GM12878 (cell line): ENCODE data around the gene ACOT7. TPM values are rescaled to one million over a fixed set of nuclear protein-coding genes. Genes with fewer than 3 reads are reported as not detected.

Source experiments
- ATAC-seq: fragments of 200-7000 bp; cut with Tn5 transposase; 3 replicates; pipeline ENCODE4 v1.9.1; 2020; ENCODE audit warnings: mild to moderate bottlenecking, moderate library complexity
- BruUV-seq: library from RNA; stranded (reverse); fragments of 400-500 nt; replicated peaks from 2 replicates; lab custom pipeline; 2021; lab: Mats Ljungman, UMichigan
- CTCF ChIA-PET: fragments of 300-600 bp; sonication (Branson Sonifier 250); formaldehyde crosslinking; extraction: SDS; loops from one replicate; lab custom pipeline; 2021; ENCODE audit warnings: inconsistent platforms; lab: Yijun Ruan, JAX
- POLR2A ChIA-PET: fragments of 350-600 bp; formaldehyde crosslinking; extraction: SDS; loops from one replicate; lab custom pipeline; 2021; ENCODE audit warnings: inconsistent platforms; lab: Charles Lee
- RAD21 ChIA-PET: fragments of 300-600 bp; sonication (Branson Sonifier 250); formaldehyde crosslinking; loops from one replicate; lab custom pipeline; 2023; ENCODE audit warnings: antibody characterized with exemption; ENCODE audit not compliant: unreplicated experiment; lab: Charles Lee
- SMC1A ChIA-PET: fragments of 300-600 bp; sonication (Branson Sonifier 250); formaldehyde crosslinking; loops from one replicate; lab custom pipeline; 2023; ENCODE audit not compliant: unreplicated experiment, uncharacterized antibody; lab: Charles Lee
- DNase-seq: peaks from one replicate; pipeline ENCODE4 v3.0.0-alpha.2; 2011; ENCODE audit warnings: low read depth, low spot score
- FAIRE-seq: peaks from 3 replicates; lab custom pipeline; 2011; peaks lifted over from hg19 to GRCh38; lab: Jason Lieb, UNC
- H2AFZ ChIP-seq: 2 replicates; pipeline ENCODE4 v1.6.0; 2011; ENCODE audit warnings: low read depth, low read length, control low read depth; ENCODE audit not compliant: control insufficient read depth
- H3K27ac ChIP-seq: 2 replicates; pipeline ENCODE4 v1.5.1; 2011; ENCODE audit warnings: control low read depth; ENCODE audit not compliant: control insufficient read depth, insufficient read depth
- H3K27me3 ChIP-seq, 2 experiments: replicated peaks in 1 of 2; 2 replicates each; pipeline versions ENCODE4 v1.6.0 to v1.6.1; 2011; ENCODE audit warnings: low read length in 1 of 2; ENCODE audit not compliant: control insufficient read depth in 2 of 2, insufficient read depth in 2 of 2
- H3K36me3 ChIP-seq, 2 experiments: 2 replicates each; pipeline ENCODE4 v1.5.1; 2011; ENCODE audit warnings: low read length in 1 of 2; ENCODE audit not compliant: control insufficient read depth in 2 of 2, insufficient read depth in 2 of 2
- H3K4me1 ChIP-seq: 2 replicates; pipeline ENCODE4 v1.6.1; 2011; ENCODE audit warnings: mild to moderate bottlenecking, low read length, moderate library complexity, mixed read lengths; ENCODE audit not compliant: control insufficient read depth, insufficient read depth
- H3K4me2 ChIP-seq: 2 replicates; pipeline ENCODE4 v1.6.0; 2011; ENCODE audit warnings: control low read depth; ENCODE audit not compliant: control insufficient read depth, insufficient read depth
- H3K4me3 ChIP-seq: fragments of 200-600 bp; sonication (generic); 2 replicates; pipeline ENCODE4 v1.5.1; 2016
- H3K79me2 ChIP-seq: 2 replicates; pipeline ENCODE4 v1.6.0; 2011; ENCODE audit warnings: low read length; ENCODE audit not compliant: control insufficient read depth, insufficient read depth
- H3K9ac ChIP-seq: 2 replicates; pipeline ENCODE4 v1.8.0; 2011; ENCODE audit warnings: low read length, control low read depth, mixed read lengths; ENCODE audit not compliant: control insufficient read depth, insufficient read depth
- H3K9me3 ChIP-seq: replicated peaks from 3 replicates; pipeline ENCODE4 v1.5.1; 2011; ENCODE audit warnings: mild to moderate bottlenecking, low read length; ENCODE audit not compliant: control insufficient read depth, insufficient read depth
- H4K20me1 ChIP-seq: 2 replicates; pipeline ENCODE4 v1.6.0; 2011; ENCODE audit not compliant: control insufficient read depth, insufficient read depth
- ASH2L ChIP-seq: fragments of 300-600, 200-600 bp; sonication (generic); IDR thresholded peaks from 2 replicates; pipeline ENCODE4 v1.6.1; 2017; ENCODE audit warnings: low read depth, mild to moderate bottlenecking, borderline replicate concordance
- CEBPB ChIP-seq, 2 experiments: fragments of 150-350 bp in 1 of 2; IDR thresholded peaks; 2 replicates each; pipeline ENCODE4 v1.6.1; 2012 to 2014; ENCODE audit warnings: low read depth in 2 of 2, low read length in 2 of 2, borderline replicate concordance in 1 of 2, inconsistent platforms in 1 of 2
- LARP7 ChIP-seq: fragments of 450-650 bp; IDR thresholded peaks from 2 replicates; pipeline ENCODE4 v1.6.1; 2017; ENCODE audit warnings: mild to moderate bottlenecking
- MEF2A ChIP-seq: IDR thresholded peaks from 2 replicates; pipeline ENCODE4 v1.6.1; 2011; ENCODE audit warnings: low read depth, mild to moderate bottlenecking, low read length, moderate library complexity; ENCODE audit not compliant: insufficient read depth
- MYB ChIP-seq: fragments of 150-350 bp; IDR thresholded peaks from 2 replicates; pipeline ENCODE4 v1.6.1; 2014; ENCODE audit warnings: mild to moderate bottlenecking, low read depth, low read length, borderline replicate concordance
- RAD51 ChIP-seq: fragments of 450-650 bp; IDR thresholded peaks from 2 replicates; pipeline ENCODE4 v1.6.1; 2016; ENCODE audit warnings: moderate library complexity, mild to moderate bottlenecking, inconsistent platforms
- SMAD5 ChIP-seq: IDR thresholded peaks from 2 replicates; pipeline ENCODE4 v1.6.1; 2016; ENCODE audit warnings: antibody characterized with exemption, low read depth
- SMARCA5 ChIP-seq: fragments of 450-650 bp; IDR thresholded peaks from 2 replicates; pipeline ENCODE4 v1.6.1; 2017; ENCODE audit warnings: mild to moderate bottlenecking
- SUZ12 ChIP-seq: fragments of 200-600 bp; sonication (generic); IDR thresholded peaks from one replicate; pipeline ENCODE4 v1.6.1; 2018; ENCODE audit warnings: antibody characterized with exemption, mild to moderate bottlenecking; ENCODE audit not compliant: unreplicated experiment
- TAF1 ChIP-seq: IDR thresholded peaks from 2 replicates; pipeline ENCODE4 v1.6.1; 2011; ENCODE audit warnings: mild to moderate bottlenecking, low read depth, low read length, borderline replicate concordance
- WGBS: methylation state at CpG from one replicate; pipeline ENCODE4 v1.1.6; 2016; ENCODE audit warnings: low lambda C conversion rate; ENCODE audit not compliant: insufficient replicate concordance, insufficient coverage; ENCODE audit errors: missing lambda C conversion rate; 5-methylcytosine and 5-hydroxymethylcytosine counted together
- in situ Hi-C: fragments of 300-500 bp; cut with MboI; formaldehyde crosslinking; loops from 9 replicates; pipeline ENCODE4 v1.14.3; 2018; ENCODE audit warnings: mixed read lengths
- intact Hi-C: fragments of 100-400 bp; cut with micrococcal nuclease; formaldehyde crosslinking; loops from one replicate; pipeline ENCODE4 v1.14.2; 2022; ENCODE audit not compliant: unreplicated experiment
- polyA plus RNA-seq, 11 experiments: library from polyadenylated mRNA; depleted of rRNA in 4 of 11; unstranded in 6 of 11; stranded (reverse) in 5 of 11; fragments of >200 nt; fragmentation: Nextera tagmentation in 4 of 11; fragmentation: Illumina TruSeq in 1 of 11; extraction: Ambion mirVana in 4 of 11; extraction: Trizol in 1 of 11; gene quantifications; 1 replicate in 1 of 11; 2 replicates in 10 of 11; pipeline versions ENCODE4 v1.2.1 to v1.2.3, GENCODE V29; 2011 to 2016; ENCODE audit warnings: inconsistent platforms in 2 of 11, missing spikeins in 2 of 11, low read depth in 1 of 11
- total RNA-seq, 4 experiments: library from RNA; depleted of rRNA in 3 of 4; stranded (reverse); fragments of >200 nt in 3 of 4; fragmentation: Illumina TruSeq in 1 of 4; extraction: Trizol in 1 of 4; gene quantifications; 2 replicates each; pipeline versions ENCODE4 v1.2.1 to v1.2.3, GENCODE V29; 2013 to 2021
- TF ChIP-seq, protein P1 (sequence below): fragments of 150-350 bp; IDR thresholded peaks from 2 replicates; pipeline ENCODE4 v1.6.1; 2016; ENCODE audit warnings: low read depth, low read length
- TF ChIP-seq, protein P2 (sequence below): IDR thresholded peaks from 2 replicates; pipeline ENCODE4 v1.6.1; 2012; ENCODE audit warnings: low read depth, low read length, improper control_type of control experiment

The ACOT7 gene
- total and polyA plus RNA-seq, 10 of the 15 experiments (the other 5 are each of a cell fraction or from before 2014, with no cell fraction given), result 8.9 to 206 (median 61.2) TPM

DNA sequence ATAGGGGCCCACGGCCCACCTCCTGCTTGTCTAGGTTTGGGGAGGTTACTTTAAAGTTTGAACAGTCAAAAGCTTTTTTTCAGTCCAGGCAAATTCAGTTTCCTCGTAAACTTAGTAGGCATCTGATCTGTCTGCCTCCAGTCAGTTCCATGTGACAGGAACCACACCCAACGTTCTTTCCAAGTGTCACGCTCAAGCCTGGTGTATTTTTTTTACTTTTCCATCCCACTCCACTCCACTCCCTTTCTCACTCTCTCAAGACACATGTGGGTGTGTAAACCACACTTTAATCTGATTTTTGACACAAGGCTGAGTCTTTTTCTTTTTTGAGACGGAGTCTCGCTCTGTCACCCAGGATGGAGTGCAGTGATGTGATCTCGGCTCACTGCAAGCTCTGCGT is 72.4 kb downstream of the ACOT7 start:
- no peak for TF ChIP-seq MEF2A
- no peak for TF ChIP-seq RAD51
- TF ChIP-seq LARP7, result no peak
- TF ChIP-seq TAF1, result no peak
- TF ChIP-seq SUZ12, result no peak
- no peak for TF ChIP-seq SMAD5
- no peak for TF ChIP-seq SMARCA5
- TF ChIP-seq, protein P1, sequence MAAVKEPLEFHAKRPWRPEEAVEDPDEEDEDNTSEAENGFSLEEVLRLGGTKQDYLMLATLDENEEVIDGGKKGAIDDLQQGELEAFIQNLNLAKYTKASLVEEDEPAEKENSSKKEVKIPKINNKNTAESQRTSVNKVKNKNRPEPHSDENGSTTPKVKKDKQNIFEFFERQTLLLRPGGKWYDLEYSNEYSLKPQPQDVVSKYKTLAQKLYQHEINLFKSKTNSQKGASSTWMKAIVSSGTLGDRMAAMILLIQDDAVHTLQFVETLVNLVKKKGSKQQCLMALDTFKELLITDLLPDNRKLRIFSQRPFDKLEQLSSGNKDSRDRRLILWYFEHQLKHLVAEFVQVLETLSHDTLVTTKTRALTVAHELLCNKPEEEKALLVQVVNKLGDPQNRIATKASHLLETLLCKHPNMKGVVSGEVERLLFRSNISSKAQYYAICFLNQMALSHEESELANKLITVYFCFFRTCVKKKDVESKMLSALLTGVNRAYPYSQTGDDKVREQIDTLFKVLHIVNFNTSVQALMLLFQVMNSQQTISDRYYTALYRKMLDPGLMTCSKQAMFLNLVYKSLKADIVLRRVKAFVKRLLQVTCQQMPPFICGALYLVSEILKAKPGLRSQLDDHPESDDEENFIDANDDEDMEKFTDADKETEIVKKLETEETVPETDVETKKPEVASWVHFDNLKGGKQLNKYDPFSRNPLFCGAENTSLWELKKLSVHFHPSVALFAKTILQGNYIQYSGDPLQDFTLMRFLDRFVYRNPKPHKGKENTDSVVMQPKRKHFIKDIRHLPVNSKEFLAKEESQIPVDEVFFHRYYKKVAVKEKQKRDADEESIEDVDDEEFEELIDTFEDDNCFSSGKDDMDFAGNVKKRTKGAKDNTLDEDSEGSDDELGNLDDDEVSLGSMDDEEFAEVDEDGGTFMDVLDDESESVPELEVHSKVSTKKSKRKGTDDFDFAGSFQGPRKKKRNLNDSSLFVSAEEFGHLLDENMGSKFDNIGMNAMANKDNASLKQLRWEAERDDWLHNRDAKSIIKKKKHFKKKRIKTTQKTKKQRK, result no peak
- TF ChIP-seq, protein P2, sequence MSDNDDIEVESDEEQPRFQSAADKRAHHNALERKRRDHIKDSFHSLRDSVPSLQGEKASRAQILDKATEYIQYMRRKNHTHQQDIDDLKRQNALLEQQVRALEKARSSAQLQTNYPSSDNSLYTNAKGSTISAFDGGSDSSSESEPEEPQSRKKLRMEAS, result no peak
- TF ChIP-seq CEBPB (IDR thresholded peaks at IDR 0.05; ENCODE audit: borderline replicate concordance in 1 of 2, low read depth in 2 of 2, low read length in 2 of 2), result no peak
- TF ChIP-seq MYB, result no peak
- TF ChIP-seq ASH2L, result no peak
- TF ChIP-seq, all 136 proteins: peak for 0
- Histone ChIP-seq H3K4me3 (no peak overlapping the region), H3K79me2 (no peaks in the 10 kb centered on the region), H3K9me3 (no peaks in the 10 kb centered on the region), H4K20me1 (no peaks in the 10 kb centered on the region), H2AFZ (no peak overlapping the region), H3K4me1 (no peaks in the 10 kb centered on the region), H3K27ac (no peak overlapping the region), H3K36me3 (peaks cover 0 to 7% of the 10 kb centered on the region in 2 experiments; a peak in 3 of 4 replicates), H3K4me2 (no peak overlapping the region), H3K27me3 (no peaks in the 10 kb centered on the region), H3K9ac (no peak overlapping the region)
- in situ Hi-C loops (no loop called here), intact Hi-C loops (no loop called here)
- ChIA-PET POLR2A (no interaction called here), SMC1A (no interaction called here), RAD21 (no interaction called here), CTCF (no interaction called here)
- no peak for DNase-seq
- no peak for FAIRE-seq
- ATAC-seq, result no peak
- no TSS peak for BruUV-seq
- WGBS, result 81% methylated on average over 8 of the region's 8 CpGs
